ENCODE data around the gene VCAN. TPM values are rescaled to one million over a fixed set of nuclear protein-coding genes. Genes with fewer than 3 reads are reported as not detected.

The VCAN gene
- total RNA-seq, 1 donor from 2014 or later = 431 TPM

DNA sequence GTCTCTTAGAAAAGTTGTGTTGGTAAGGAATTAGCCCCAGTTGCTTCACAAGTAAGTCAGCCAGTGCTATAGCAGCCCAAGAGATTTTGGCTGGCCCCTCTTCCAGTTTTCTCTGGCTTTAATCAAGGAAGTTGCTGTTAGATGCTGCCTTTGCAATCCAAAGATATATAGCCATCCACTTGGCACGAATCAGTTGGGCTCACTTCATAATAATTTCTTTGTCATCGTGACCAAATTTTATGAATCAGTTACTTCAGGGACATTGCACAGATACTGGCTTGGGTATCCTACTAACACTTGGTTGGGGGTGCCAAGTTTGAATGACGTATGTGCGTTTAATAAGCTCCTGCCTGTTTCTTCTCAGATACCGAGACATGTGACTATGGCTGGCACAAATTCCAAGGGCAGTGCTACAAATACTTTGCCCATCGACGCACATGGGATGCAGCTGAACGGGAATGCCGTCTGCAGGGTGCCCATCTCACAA lies 81.5 kb downstream of the VCAN start:
- Mint-ChIP-seq H3K36me3 (ENCODE audit: low read depth, unreplicated experiment) (peaks cover 14% of the 10 kb centered on the region), H3K4me1 (ENCODE audit: low read depth, unreplicated experiment) (peaks cover 4% of the 10 kb centered on the region), H3K27ac (ENCODE audit: unreplicated experiment) (no peak overlapping the region), H3K4me3 (ENCODE audit: unreplicated experiment) (no peak overlapping the region), H3K9me3 (ENCODE audit: unreplicated experiment) (no peaks in the 10 kb centered on the region), H3K27me3 (ENCODE audit: low read depth, unreplicated experiment) (no peaks in the 10 kb centered on the region)
- Histone ChIP-seq H3K79me2 (ENCODE audit: insufficient read depth, low read length) (peaks cover 4% of the 10 kb centered on the region), H3K4me3 (ENCODE audit: insufficient read depth, low read depth, low read length) (no peak overlapping the region), H3K4me1 (ENCODE audit: insufficient read depth, low read length) (peaks cover 27% of the 10 kb centered on the region), H3K27ac (ENCODE audit: low read depth, low read length) (peak overlapping the region; percentile 6), H3K9ac (ENCODE audit: low read length) (no peak overlapping the region), H4K20me1 (ENCODE audit: insufficient read depth, low read length) (no peaks in the 10 kb centered on the region), H2AFZ (ENCODE audit: low read depth, low read length) (no peak overlapping the region), H3K9me3 (ENCODE audit: insufficient read depth, low read depth, low read length) (no peaks in the 10 kb centered on the region), H3K36me3 (ENCODE audit: insufficient read depth, low read length) (peaks cover 74% of the 10 kb centered on the region), H3K27me3 (ENCODE audit: insufficient read depth, low read length) (no peaks in the 10 kb centered on the region), H3K4me2 (ENCODE audit: low read length) (no peak overlapping the region)
- TF ChIP-seq, protein P1, sequence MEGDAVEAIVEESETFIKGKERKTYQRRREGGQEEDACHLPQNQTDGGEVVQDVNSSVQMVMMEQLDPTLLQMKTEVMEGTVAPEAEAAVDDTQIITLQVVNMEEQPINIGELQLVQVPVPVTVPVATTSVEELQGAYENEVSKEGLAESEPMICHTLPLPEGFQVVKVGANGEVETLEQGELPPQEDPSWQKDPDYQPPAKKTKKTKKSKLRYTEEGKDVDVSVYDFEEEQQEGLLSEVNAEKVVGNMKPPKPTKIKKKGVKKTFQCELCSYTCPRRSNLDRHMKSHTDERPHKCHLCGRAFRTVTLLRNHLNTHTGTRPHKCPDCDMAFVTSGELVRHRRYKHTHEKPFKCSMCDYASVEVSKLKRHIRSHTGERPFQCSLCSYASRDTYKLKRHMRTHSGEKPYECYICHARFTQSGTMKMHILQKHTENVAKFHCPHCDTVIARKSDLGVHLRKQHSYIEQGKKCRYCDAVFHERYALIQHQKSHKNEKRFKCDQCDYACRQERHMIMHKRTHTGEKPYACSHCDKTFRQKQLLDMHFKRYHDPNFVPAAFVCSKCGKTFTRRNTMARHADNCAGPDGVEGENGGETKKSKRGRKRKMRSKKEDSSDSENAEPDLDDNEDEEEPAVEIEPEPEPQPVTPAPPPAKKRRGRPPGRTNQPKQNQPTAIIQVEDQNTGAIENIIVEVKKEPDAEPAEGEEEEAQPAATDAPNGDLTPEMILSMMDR (IDR thresholded peaks at IDR 0.05; ENCODE audit: insufficient read depth, low read depth, low read length) = no peak
- no peak for TF ChIP-seq EZH2 (IDR thresholded peaks at IDR 0.05; ENCODE audit: insufficient read depth, low read length)
- DNase-seq (ENCODE audit: low read depth) (no peak), FAIRE-seq (no peak)

DNA sequence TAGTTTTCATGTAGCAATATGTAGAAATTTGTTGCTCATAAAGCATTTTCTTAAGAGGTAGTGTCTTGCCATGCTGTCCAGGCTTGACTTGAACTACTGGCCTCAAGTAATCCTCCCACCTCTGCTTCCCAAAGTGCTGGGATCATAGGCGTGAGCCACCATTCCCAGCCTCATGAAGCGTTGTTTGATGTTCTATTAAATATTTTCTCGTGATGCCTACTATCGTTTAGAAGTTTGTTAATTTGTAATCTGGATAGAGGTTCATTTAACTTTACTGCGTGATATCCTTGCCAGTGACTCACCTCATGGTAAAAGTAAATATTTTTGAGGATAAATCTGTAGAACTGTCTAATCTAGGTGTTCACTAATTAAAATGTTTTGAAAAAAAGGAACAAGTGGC lies 82.6 kb downstream of the VCAN start:
- Mint-ChIP-seq H3K27me3 (ENCODE audit: low read depth, unreplicated experiment) (no peaks in the 10 kb centered on the region), H3K27ac (ENCODE audit: unreplicated experiment) (peak overlapping the region; percentile 77), H3K36me3 (ENCODE audit: low read depth, unreplicated experiment) (peaks cover 11% of the 10 kb centered on the region), H3K4me3 (ENCODE audit: unreplicated experiment) (no peak overlapping the region), H3K4me1 (ENCODE audit: low read depth, unreplicated experiment) (peaks cover 8% of the 10 kb centered on the region), H3K9me3 (ENCODE audit: unreplicated experiment) (no peaks in the 10 kb centered on the region)
- Histone ChIP-seq H3K27me3 (ENCODE audit: insufficient read depth, low read length) (no peaks in the 10 kb centered on the region), H2AFZ (ENCODE audit: low read depth, low read length) (no peak overlapping the region), H3K36me3 (ENCODE audit: insufficient read depth, low read length) (peaks cover 75% of the 10 kb centered on the region), H3K4me3 (ENCODE audit: insufficient read depth, low read depth, low read length) (no peak overlapping the region), H4K20me1 (ENCODE audit: insufficient read depth, low read length) (no peaks in the 10 kb centered on the region), H3K9ac (ENCODE audit: low read length) (no peak overlapping the region), H3K9me3 (ENCODE audit: insufficient read depth, low read depth, low read length) (no peaks in the 10 kb centered on the region), H3K4me2 (ENCODE audit: low read length) (no peak overlapping the region), H3K79me2 (ENCODE audit: insufficient read depth, low read length) (no peaks in the 10 kb centered on the region), H3K27ac (ENCODE audit: low read depth, low read length) (peak overlapping the region; percentile 24), H3K4me1 (ENCODE audit: insufficient read depth, low read length) (peaks cover 24% of the 10 kb centered on the region)
- DNase-seq (ENCODE audit: low read depth) (no peak), FAIRE-seq (no peak)
- no peak for TF ChIP-seq EZH2 (IDR thresholded peaks at IDR 0.05; ENCODE audit: insufficient read depth, low read length)
- TF ChIP-seq, protein P1 (IDR thresholded peaks at IDR 0.05; ENCODE audit: insufficient read depth, low read depth, low read length) = no peak

DNA sequence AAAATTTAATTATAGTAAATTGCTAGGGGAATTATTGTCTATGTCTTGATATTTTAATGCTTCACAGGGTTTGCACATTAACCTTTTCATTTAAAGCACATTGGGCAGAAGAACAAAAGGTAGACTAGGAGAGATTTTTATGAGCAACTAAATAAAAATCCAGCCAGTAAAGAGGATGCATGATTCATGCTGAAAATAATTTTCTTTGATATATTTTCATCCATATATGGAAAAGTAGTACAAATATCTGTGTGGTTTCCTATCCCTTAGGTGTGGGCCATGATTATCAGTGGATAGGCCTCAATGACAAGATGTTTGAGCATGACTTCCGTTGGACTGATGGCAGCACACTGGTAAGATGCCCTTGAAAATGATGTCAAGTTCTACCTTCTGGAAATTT lies 83.1 kb downstream of the VCAN start:
- Mint-ChIP-seq H3K4me1 (ENCODE audit: low read depth, unreplicated experiment) (peaks cover 12% of the 10 kb centered on the region), H3K27me3 (ENCODE audit: low read depth, unreplicated experiment) (no peaks in the 10 kb centered on the region), H3K27ac (ENCODE audit: unreplicated experiment) (no peak overlapping the region), H3K36me3 (ENCODE audit: low read depth, unreplicated experiment) (peaks cover 11% of the 10 kb centered on the region), H3K9me3 (ENCODE audit: unreplicated experiment) (no peaks in the 10 kb centered on the region), H3K4me3 (ENCODE audit: unreplicated experiment) (no peak overlapping the region)
- Histone ChIP-seq H3K4me1 (ENCODE audit: insufficient read depth, low read length) (peaks cover 27% of the 10 kb centered on the region), H3K27ac (ENCODE audit: low read depth, low read length) (peak overlapping the region; percentile 46), H4K20me1 (ENCODE audit: insufficient read depth, low read length) (no peaks in the 10 kb centered on the region), H3K27me3 (ENCODE audit: insufficient read depth, low read length) (no peaks in the 10 kb centered on the region), H3K9ac (ENCODE audit: low read length) (no peak overlapping the region), H3K79me2 (ENCODE audit: insufficient read depth, low read length) (no peaks in the 10 kb centered on the region), H3K4me2 (ENCODE audit: low read length) (no peak overlapping the region), H3K4me3 (ENCODE audit: insufficient read depth, low read depth, low read length) (no peak overlapping the region), H3K36me3 (ENCODE audit: insufficient read depth, low read length) (peaks cover 75% of the 10 kb centered on the region), H3K9me3 (ENCODE audit: insufficient read depth, low read depth, low read length) (no peaks in the 10 kb centered on the region), H2AFZ (ENCODE audit: low read depth, low read length) (no peak overlapping the region)
- no peak for TF ChIP-seq EZH2 (IDR thresholded peaks at IDR 0.05; ENCODE audit: insufficient read depth, low read length)
- DNase-seq (ENCODE audit: low read depth) (peak; percentile 67), FAIRE-seq (no peak)

Measured in astrocyte (in vitro differentiated cells and primary cell).